Measurements from ENCODE around the gene AFAP1L2.
"Not testable (repeated sequence)": the region's sequence is repeated elsewhere in the genome, so short reads cannot be mapped to it uniquely, and the experiment has no call there.

Gene AFAP1L2

DNA sequence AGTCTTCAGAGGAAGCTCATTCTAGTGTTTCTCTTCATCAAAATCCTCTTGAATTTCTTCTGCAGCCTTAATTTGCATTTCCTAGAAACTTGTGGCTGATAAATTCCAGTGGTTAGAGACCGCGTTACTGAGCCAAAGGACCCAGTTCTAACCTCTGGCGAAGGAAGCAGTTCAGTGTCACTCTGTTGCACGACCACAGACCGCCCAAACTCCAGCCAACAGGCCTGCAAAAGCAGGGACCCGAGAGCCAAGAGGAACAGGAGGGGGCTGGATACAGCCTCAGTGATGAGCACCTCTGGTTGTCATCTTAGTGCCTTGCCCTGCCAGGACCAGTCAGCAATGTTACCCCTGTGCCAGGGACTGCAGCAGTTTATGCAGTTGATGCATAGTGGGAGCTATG, 70.0 kb downstream of the AFAP1L2 start:
- DNase-seq = no peak

DNA sequence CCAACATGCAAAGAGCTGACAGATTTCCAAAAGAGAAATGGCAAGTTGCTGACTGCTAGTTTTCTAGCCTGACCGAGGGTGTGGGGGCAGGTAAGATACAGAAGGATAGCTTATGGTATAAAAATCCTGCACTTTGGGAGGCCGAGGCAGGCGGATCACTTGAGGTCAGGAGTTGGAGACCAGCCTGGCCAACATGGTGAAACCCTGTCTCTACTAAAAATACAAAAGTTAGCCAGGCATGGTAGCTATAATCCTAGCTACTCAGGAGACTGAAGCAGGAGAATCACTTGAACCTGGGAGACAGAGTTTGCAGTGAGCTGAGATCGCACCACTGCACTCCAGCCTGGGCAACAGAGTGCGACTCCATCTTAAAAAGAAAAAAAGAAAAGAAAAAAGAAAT, 70.9 kb downstream of the AFAP1L2 start:
- not testable (repeated sequence) for DNase-seq

DNA sequence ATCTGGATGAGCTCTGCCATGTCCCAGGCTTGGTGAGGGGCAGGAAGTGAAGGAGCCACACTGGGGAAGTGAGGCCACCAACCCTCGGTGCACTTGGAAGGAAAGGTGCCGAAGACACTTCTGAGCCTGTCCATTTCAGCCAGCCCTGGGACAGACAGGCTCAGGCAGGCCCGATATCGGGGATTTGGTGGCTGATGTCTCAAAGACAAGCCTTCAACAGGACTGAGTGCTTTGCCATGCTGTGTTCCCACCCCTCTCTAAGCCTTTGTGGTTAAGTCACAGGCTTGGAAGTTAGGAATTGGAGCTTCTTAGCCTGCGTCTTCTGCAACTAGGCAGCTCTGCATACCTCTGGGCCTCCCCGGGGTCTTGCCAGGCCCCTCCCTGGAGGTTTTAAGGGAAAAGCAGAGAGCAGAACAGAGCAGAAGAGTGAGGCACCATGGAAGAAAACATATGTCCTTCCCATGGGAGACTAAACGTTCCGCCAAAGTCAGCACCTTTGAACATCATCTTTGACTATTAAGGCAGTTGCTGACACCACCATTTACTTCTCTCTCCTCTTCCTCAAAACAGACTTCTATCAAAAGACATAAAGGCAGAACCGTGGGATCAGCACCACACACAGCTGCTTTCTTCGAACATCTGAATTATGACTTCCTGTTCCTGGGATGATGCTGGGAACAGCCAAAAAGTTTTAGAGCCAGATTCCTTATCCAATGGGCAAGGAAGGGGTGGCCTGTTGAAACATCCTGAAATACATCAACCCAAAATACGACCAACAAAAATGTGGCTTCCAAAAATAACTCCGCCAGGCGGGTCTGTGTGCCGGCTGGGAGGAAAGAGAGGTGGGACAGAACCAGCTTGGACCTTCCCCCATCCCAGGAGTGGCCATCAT, 71.8 kb downstream of the AFAP1L2 start:
- no peak for DNase-seq

DNA sequence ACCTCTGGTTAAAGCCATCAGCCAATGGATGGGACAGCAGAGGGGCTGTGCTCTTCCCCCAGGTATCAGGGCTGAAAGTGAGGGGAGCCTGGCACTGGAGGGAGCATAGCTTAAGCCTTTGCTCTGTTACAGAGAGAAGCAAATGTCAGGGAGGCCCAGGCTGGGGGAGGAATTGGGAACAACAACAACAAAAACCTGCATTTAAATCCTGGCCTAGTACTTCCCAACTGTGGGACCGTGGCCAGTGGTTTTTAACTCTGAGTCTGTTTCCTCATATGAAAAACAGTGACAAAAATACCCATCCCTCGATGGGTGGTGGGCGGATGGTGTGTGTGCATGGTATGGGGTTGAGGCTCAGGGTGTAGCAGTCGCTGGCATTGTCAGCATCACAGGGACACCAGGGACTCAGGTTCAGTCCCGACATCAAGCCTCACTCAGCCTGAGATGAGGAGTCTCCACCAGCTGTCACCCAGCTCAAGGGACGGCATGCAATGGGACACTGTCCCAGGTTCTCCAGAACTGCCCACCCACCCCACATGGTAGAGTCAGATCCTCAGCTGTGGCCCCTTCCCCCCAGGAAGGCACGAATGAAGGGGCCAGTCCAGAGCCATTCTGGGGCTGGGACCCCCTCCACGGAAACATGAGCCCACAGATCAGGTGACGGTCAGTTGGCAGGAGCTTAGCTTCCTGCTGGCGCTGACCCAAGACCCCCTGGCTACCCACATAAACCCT, 74.5 kb downstream of the AFAP1L2 start:
- no peak for DNase-seq

DNA sequence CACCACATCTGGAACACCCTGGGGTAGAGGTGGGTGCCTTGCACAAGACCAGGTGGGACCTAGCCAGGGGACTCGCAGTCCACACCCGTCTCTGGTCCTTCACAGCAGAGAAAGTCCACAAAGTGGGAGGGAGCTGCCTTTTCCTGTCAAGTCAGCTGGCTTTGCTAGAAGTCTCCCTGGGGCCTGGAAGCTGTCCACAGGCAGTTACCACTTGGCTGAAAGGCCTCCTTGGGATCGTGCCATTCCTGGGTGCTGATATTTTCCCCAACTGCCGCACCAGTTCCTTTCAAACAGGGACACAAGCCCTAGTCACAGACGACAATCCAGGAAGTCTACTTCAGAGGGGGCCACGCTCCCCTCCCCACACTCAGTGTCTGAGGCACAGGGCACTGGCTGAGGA, 75.4 kb downstream of the AFAP1L2 start:
- no peak for DNase-seq

DNA sequence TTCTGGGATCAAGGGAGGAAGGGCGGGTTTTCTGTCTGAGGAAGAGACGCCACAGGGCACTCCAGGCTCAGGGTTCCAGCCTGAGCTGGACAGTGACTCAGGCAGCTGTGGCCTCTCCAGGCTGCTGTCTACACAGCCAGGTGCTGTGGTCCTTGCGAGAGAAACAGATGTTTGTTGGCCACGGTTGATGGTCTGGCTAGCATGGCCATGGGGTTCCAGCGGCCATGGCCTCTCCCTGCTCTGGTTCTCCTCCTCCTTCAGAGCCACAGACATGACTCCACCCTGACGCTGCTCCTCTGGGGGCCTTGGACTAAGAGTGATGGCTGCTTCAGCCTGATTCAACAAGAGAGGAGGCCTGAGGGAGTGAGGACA, 75.9 kb downstream of the AFAP1L2 start:
- DNase-seq = no peak

DNA sequence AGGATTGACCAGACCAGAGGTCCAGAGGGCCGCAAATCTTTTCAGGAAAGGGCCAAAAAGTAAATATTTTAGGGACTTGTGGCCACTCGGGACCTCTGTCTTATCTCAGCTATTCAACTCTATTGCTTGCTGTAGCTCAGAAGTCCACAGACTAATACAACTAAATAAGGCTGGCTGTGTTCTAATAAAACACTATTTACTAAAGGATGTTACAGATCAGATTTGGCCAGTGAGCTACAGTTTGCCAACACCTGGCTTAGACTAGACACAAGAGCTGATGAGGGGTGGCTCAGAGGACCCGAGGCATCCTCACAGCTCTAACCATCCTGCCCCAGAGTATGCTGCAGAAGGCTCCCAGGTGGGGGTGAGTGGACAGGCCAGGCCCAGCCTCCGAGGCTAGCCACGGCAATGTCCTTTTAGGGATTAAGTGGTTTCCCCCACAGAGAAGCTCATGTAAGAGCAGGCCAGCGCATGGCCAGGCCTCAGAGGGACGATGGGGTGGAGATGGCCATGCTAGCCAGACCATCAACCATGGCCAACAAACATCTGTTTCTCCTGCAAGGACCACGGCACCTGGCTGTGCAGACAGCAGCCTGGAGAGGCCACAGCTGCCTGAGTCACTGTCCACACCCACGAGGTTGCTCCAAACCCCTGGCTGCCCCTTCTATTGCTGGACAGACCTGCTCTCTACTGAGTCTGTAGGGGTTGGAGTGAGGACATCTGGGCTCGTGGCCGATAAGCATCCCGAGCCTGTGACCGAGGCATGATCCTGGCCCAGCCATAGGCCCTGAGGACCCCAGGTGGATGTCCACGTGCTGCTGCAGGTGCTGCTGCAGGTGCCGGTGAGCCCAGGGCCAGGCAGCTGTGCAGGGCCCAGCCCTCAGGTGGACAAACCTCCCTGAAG, 76.5 kb downstream of the AFAP1L2 start:
- DNase-seq = no peak

DNA sequence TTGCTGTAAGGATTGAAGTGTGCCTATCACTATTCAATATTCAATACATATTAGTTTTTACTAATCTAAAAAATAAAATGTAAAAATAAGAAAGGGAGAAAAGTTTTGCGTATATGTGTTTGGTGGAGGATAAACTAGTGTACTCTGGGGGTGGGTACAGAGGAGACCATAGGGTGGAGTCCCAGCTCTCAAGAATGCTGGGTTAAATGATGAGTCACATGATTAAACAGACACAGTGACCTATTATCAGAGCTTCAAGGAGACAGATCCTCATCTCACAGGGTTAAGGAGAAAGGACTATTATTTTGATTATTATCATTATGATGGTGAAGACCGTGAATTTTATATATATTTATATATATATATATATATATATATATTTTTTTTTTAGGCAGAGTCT, 77.5 kb downstream of the AFAP1L2 start:
- DNase-seq = no peak

DNA sequence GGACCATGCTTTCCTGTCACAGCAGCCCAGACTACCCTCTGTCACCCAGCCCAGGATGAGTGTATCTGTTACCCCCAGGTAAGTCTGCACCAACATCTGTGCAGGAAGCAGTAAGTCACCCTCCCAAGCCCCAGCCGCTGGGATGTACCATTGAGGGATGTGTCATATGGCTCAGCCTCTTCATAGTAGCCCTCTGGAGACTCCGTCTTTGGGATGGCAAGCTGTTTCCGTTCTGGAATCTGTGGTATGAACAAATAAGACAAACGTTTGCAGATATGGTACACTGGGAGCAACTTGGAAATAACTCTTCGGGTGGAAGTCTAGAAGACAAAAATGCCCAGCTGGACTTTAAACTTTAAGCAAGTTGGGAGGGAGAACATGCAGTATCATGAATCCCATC, 81.3 kb downstream of the AFAP1L2 start:
- DNase-seq = no peak

DNA sequence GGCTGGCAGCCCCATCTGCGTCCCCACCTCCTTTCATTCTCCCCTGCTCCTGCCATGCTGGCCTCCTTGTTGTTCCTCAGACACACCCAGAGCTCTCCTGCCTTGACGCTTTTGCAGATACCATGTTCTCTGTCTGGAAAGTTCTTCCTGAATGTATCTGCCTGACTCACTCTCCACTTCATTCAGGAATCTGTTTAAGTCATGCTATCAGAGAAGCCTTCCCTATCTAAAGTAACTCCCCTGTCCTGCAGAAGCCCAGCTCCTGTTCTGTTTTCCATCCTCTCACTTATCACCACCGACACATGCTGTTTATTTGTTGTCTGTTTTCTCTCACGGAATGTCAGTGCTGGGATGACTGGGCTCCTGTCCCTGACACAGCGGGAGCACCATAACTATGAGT, 82.0 kb downstream of the AFAP1L2 start:
- no peak for DNase-seq

DNA sequence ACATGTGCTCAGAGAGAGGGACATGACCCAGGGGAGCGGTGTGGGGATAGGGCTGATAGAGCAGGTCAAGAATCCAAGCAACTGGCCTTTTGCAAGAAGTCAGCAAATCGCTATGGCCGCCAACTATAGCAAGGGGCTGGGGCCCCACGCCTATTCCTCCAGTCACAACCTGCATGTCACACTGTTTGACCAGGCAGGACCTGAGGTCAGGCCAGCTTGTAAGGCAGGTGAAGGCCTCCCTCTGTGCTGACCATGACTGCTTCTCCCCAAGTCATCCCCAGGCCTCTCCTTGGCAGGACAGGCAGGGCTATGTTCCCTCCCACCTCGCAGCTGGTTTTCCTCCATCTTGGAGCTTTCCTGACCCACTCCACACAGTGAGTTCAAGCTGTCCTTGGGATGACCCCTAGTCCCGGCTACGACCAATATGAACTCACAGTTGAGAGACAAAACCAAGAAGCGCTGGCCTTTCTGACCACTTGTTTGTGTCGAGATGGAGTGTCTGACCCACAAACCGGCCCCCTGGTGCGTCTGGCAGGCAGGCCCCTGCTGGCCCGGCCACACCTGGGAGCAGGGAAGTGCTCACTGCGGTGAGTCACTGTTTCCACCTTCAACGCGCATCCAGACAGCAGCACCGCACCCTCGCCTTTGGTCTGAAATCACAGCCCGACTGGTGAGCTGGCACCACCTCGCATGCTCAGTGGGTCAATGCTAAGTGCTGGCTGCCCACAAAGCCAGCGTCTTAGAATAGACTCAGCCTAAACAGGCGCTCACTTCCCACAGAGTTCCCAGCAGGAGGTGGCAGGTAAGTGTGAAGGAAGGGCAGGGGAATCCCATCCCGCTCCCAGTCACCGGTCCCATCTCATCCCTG, 83.8 kb downstream of the AFAP1L2 start:
- DNase-seq = no peak

DNA sequence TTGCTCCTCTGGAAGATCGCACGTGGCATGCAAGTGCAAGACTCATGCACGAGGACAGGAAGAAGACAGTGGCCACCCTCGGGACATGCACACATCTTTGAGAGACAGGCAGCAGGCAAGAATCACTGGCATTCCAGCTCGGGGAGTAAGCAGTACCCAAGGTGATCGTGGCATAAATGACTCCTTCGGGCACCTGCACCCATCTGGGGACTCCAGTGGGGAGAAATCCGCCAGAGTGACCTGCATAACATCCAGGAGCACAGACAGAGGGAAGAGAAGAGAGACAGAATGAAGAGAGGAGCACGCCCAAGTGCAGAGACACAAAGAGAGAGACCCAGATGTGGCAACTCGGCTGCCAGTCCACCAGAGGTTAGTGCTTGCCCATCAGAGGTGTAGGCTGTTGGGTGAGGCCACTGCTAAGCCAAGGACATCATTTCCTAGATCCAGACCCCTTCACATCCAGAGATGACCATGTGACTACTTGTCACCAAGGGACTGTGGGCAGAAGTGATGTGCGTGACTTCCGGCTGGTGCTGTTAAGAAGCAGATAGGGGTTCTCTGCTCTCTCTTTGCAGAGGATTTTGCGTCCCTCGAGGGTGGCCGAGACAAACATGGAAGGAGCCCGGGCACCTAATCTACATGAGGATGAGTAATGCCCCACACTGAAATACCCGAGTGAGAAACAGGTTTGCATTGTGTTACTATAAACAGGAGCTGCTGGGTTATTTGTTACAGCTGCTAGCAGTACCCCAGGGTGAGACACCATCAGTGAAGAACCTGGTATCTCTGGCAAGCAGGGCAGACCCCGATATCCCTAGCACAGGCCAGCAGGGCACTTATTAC, 84.7 kb downstream of the AFAP1L2 start:
- no peak for DNase-seq

DNA sequence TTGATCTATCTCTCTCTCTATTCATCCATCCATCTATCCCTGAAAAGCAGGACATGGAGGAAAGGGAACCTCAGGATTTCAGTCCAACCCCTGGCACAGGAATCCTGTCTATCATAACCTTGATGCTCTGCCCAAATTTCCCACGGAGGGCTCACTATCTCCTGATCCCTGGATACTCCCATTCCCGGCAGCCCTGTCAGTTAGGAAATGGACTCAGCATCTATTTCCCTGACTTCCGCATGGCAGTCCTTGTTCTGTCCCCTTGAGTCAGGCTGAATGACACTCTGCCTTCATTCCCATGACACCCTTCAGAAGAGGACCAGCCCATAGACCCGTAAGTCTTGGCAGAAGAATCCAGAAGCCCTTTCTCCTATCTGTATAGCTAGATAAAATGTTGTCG, 87.6 kb downstream of the AFAP1L2 start:
- DNase-seq = no peak

DNA sequence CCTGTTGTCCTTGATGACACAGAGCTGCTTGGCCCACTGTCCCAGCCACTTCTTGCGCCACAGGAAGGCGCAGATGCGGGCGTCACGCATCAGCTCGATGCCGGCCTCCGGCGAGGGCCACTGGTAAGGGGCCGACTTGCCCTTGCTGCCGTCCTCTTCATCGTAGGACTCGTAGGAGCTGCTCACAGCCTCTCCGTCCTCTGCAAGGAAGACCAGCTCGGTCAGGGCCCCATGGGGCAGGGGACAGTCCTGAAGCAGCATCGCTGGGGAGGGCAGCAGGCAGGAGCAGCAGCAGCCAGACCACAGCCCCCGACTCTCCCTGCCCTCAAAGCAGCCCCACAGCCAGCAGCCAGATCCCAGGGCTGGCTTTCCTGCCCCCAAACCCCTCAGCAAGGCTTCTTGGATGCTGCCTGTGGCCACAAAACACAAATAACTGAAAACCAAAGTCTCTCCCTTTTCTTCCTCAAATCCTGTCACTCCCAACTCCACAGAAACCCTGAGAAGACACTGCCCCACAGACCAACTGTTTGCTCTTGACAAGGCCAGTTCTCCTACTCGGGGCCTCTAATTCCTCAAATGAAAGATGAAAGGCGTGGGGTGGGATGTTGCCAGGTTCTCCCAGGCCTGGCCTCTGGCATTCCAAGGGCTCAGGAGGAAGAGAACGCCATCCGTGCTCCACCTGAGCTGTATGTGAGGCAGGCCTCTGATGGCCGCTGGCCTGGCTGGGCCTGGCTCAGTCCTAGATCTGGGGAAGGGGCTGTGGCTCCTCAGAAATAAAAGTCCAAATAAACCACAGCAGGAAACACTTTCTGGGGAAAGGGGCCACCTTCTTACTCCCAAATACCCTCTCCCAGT, 88.5 kb downstream of the AFAP1L2 start:
- DNase-seq = no peak

DNA sequence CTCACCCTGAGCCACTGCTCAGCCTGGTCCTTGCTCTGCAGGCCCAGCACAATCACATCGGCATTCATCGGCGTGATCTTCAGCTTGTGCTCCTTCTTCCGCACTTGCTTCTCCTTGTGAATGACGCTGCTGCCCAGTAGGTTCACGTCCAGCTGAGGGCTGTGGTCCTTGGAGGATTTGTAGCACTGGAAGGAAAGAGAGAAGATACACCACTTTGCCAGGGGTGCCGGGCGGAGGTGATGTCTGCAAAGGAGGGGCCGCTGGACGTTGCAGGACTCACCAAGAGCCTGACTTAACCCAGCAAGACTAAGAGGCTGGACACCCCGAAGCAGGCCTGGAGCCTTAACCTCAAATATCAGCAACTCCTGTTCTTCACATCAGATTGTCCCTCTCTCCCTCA, 90.4 kb downstream of the AFAP1L2 start:
- no peak for DNase-seq

DNA sequence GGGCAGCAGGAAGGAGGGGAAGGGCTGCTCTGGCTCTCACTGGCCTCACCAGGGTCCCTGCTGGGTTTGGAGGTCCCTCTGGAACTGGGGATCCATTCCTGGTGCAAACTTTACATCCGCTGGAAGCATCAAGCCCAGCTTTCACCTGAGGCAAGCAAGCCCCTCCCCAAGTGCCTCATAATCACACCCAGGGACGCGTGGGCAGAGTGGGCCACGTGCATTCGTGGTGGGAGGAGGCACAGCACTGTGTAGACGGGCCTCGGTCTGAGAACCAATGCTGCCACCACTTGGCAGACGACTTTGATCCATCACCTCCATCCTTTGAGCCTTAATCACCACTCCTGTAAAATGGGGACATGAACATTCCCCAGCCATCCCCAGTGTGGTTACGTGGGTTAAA, 91.2 kb downstream of the AFAP1L2 start:
- DNase-seq = no peak

DNA sequence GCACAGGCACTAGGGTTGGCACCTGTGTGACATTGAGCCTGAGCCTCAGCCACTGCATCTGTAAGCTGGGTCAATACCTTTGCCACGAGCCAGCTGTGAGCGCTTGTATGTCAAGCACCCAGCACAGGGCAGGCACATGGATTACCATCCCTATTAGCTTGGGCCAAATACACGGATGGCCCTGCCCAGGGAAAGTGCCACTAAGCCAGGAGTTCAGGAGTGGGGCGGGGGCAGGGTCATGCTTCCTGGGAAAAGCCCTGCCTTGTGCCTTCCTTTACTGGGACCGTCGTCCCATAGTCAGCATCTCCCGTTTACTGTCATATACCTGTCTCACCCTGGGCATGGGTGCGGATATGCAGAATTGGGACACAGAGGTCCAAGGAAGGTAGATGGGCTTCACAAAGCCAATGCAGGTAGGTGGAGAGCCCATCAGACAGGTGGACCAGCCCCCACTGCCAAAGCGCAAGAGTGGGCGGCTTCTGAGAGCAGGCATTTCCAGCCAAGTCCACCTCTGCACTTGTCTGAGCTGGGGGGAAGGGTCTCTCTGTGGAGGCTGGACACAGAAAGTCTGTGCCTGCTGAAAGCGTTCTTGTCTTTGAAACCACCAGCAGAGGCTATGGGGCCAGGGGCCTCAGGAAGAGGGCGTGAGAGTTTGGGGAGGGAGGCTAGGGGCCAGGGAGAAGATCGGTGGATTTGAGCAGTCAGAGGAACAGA, 92.6 kb downstream of the AFAP1L2 start:
- DNase-seq = no peak

DNA sequence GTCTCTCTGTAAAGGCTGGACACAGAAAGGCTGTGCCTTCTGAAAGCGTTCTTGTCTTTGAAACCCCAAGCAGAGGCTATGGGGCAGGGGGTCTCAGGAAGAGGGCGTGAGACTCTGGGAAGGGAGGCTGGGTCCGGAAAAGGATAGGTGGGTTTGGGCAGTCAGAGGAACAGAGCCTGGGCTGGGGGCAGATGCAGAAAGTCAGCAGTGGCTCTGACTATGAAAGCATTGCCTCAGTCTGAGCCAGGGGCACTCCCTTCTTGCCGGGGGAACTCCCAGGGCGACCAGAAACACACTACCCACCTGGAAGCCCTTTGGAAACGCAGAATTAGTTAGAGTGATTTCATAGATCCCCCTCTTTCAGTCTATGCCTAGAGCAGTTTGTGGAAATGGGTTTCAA, 93.3 kb downstream of the AFAP1L2 start:
- DNase-seq = no peak

DNA sequence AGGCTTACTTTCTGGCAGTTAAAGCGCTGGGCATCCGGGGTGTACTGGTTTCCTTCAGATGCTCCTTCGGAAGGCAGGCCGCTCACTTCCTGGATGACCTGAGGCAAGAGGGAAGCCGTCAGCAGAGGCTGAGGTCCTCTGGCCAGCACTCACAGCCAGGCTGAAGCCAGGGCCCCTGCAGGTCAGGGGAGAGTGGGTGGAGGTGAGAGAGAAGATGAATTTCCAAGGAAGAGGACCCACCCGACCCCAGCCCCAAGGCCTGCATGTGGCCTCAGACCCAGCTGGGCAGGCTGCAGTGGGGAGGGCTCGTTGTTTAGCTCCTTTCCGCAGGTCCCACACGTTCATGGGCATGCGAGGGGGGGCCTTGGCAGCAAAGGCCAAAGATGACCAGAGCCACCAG, 94.0 kb downstream of the AFAP1L2 start:
- no peak for DNase-seq

DNA sequence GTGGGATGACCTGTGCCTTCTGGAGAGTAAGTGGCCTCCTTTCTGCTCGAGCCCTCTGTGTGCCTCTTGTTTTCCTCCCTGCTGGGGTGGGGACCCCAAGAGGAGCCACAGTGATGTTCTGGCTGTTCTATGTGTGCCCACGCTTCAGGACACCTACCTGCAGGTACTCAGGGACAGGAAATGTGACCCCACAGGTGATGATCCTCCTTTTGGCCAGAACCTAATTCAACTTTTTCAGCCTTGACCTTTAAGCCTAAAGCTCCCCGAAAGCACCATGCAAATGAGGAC, 95.0 kb downstream of the AFAP1L2 start:
- no peak for DNase-seq
